Bronchial smooth muscle cell (primary cell): ENCODE data around the gene SPPL2A. TPM values are rescaled to one million over a fixed set of nuclear protein-coding genes. Genes with fewer than 3 reads are reported as not detected.

ENCODE experiments used
- total RNA-seq: library from RNA; depleted of rRNA; stranded (reverse); fragments of >200 nt; gene quantifications from 2 replicates; pipeline ENCODE4 v1.2.1, GENCODE V29; 2014

SPPL2A gene
- 41.3 and 75.3 TPM in 2 replicates for total RNA-seq

GRCh38 chr15:50765195-50765967 lies at the start of gene SPPL2A:
Gene SPPL2A (minus strand): TSS chr15:50765706. CDS start chr15:50765533, 173 bp downstream.

GRCh38 chr15:50686469-50687301 lies 78.8 kb downstream of the SPPL2A start, which contains the start of gene TRPM7:
Gene TRPM7 (minus strand): TSS chr15:50686797. CDS start chr15:50686533, 264 bp downstream.

Other genes starting within 250 kb of the SPPL2A start
- gene USP50, start 219.0 kb downstream of the SPPL2A start, total RNA-seq = 0.16 and 0.34 TPM in 2 replicates
- 42.8 and 54.5 TPM in 2 replicates for gene TRPM7, start 78.9 kb downstream of the SPPL2A start, total RNA-seq
- 8.0 and 9.1 TPM in 2 replicates for gene AP4E1, start 143.0 kb upstream of the SPPL2A start, total RNA-seq